GM12878 (cell line): ENCODE results near the gene SRF. TPM values are rescaled to one million over a fixed set of nuclear protein-coding genes. Genes with fewer than 3 reads are reported as not detected.
A peak's percentile ranks its signal among the peaks of the same experiment; 100 is the strongest.

Experiments
- ATAC-seq: fragments of 200-7000 bp; cut with Tn5 transposase; 3 replicates; pipeline ENCODE4 v1.9.1; 2020; ENCODE audit warnings: mild to moderate bottlenecking, moderate library complexity
- BruUV-seq: library from RNA; stranded (reverse); fragments of 400-500 nt; replicated peaks from 2 replicates; lab custom pipeline; 2021; lab: Mats Ljungman, UMichigan
- CTCF ChIA-PET: fragments of 300-600 bp; sonication (Branson Sonifier 250); formaldehyde crosslinking; extraction: SDS; loops from one replicate; lab custom pipeline; 2021; ENCODE audit warnings: inconsistent platforms; lab: Yijun Ruan, JAX
- POLR2A ChIA-PET: fragments of 350-600 bp; formaldehyde crosslinking; extraction: SDS; loops from one replicate; lab custom pipeline; 2021; ENCODE audit warnings: inconsistent platforms; lab: Charles Lee
- RAD21 ChIA-PET: fragments of 300-600 bp; sonication (Branson Sonifier 250); formaldehyde crosslinking; loops from one replicate; lab custom pipeline; 2023; ENCODE audit warnings: antibody characterized with exemption; ENCODE audit not compliant: unreplicated experiment; lab: Charles Lee
- SMC1A ChIA-PET: fragments of 300-600 bp; sonication (Branson Sonifier 250); formaldehyde crosslinking; loops from one replicate; lab custom pipeline; 2023; ENCODE audit not compliant: unreplicated experiment, uncharacterized antibody; lab: Charles Lee
- DNase-seq: peaks from one replicate; pipeline ENCODE4 v3.0.0-alpha.2; 2011; ENCODE audit warnings: low read depth, low spot score
- FAIRE-seq: peaks from 3 replicates; lab custom pipeline; 2011; peaks lifted over from hg19 to GRCh38; lab: Jason Lieb, UNC
- H2AFZ ChIP-seq: 2 replicates; pipeline ENCODE4 v1.6.0; 2011; ENCODE audit warnings: low read depth, low read length, control low read depth; ENCODE audit not compliant: control insufficient read depth
- H3K27ac ChIP-seq: 2 replicates; pipeline ENCODE4 v1.5.1; 2011; ENCODE audit warnings: control low read depth; ENCODE audit not compliant: control insufficient read depth, insufficient read depth
- H3K27me3 ChIP-seq, 2 experiments: replicated peaks in 1 of 2; 2 replicates each; pipeline versions ENCODE4 v1.6.0 to v1.6.1; 2011; ENCODE audit warnings: low read length in 1 of 2; ENCODE audit not compliant: control insufficient read depth in 2 of 2, insufficient read depth in 2 of 2
- H3K36me3 ChIP-seq, 2 experiments: 2 replicates each; pipeline ENCODE4 v1.5.1; 2011; ENCODE audit warnings: low read length in 1 of 2; ENCODE audit not compliant: control insufficient read depth in 2 of 2, insufficient read depth in 2 of 2
- H3K4me1 ChIP-seq: 2 replicates; pipeline ENCODE4 v1.6.1; 2011; ENCODE audit warnings: mild to moderate bottlenecking, low read length, moderate library complexity, mixed read lengths; ENCODE audit not compliant: control insufficient read depth, insufficient read depth
- H3K4me2 ChIP-seq: 2 replicates; pipeline ENCODE4 v1.6.0; 2011; ENCODE audit warnings: control low read depth; ENCODE audit not compliant: control insufficient read depth, insufficient read depth
- H3K4me3 ChIP-seq: fragments of 200-600 bp; sonication (generic); 2 replicates; pipeline ENCODE4 v1.5.1; 2016
- H3K79me2 ChIP-seq: 2 replicates; pipeline ENCODE4 v1.6.0; 2011; ENCODE audit warnings: low read length; ENCODE audit not compliant: control insufficient read depth, insufficient read depth
- H3K9ac ChIP-seq: 2 replicates; pipeline ENCODE4 v1.8.0; 2011; ENCODE audit warnings: low read length, control low read depth, mixed read lengths; ENCODE audit not compliant: control insufficient read depth, insufficient read depth
- H3K9me3 ChIP-seq: replicated peaks from 3 replicates; pipeline ENCODE4 v1.5.1; 2011; ENCODE audit warnings: mild to moderate bottlenecking, low read length; ENCODE audit not compliant: control insufficient read depth, insufficient read depth
- H4K20me1 ChIP-seq: 2 replicates; pipeline ENCODE4 v1.6.0; 2011; ENCODE audit not compliant: control insufficient read depth, insufficient read depth
- CBX3 ChIP-seq: fragments of 200-600 bp; sonication (generic); IDR thresholded peaks from 2 replicates; pipeline ENCODE4 v1.6.1; 2016; ENCODE audit warnings: low read depth, borderline replicate concordance
- NBN ChIP-seq: fragments of 450-650 bp; IDR thresholded peaks from 2 replicates; pipeline ENCODE4 v1.6.1; 2016
- NFIC ChIP-seq: IDR thresholded peaks from 2 replicates; pipeline ENCODE4 v1.6.1; 2012; ENCODE audit warnings: low read depth, mild to moderate bottlenecking, inconsistent platforms, low read length, moderate library complexity
- NR2C2 ChIP-seq: IDR thresholded peaks from 2 replicates; pipeline ENCODE4 v1.6.1; 2011; ENCODE audit warnings: borderline replicate concordance, low read depth; ENCODE audit not compliant: control insufficient read depth, insufficient read length
- RAD51 ChIP-seq: fragments of 450-650 bp; IDR thresholded peaks from 2 replicates; pipeline ENCODE4 v1.6.1; 2016; ENCODE audit warnings: moderate library complexity, mild to moderate bottlenecking, inconsistent platforms
- YBX1 ChIP-seq: fragments of 450-650 bp; IDR thresholded peaks from 2 replicates; pipeline ENCODE4 v1.6.1; 2016; ENCODE audit warnings: antibody characterized with exemption
- WGBS: methylation state at CpG from one replicate; pipeline ENCODE4 v1.1.6; 2016; ENCODE audit warnings: low lambda C conversion rate; ENCODE audit not compliant: insufficient replicate concordance, insufficient coverage; ENCODE audit errors: missing lambda C conversion rate; 5-methylcytosine and 5-hydroxymethylcytosine counted together
- in situ Hi-C: fragments of 300-500 bp; cut with MboI; formaldehyde crosslinking; loops from 9 replicates; pipeline ENCODE4 v1.14.3; 2018; ENCODE audit warnings: mixed read lengths
- intact Hi-C: fragments of 100-400 bp; cut with micrococcal nuclease; formaldehyde crosslinking; loops from one replicate; pipeline ENCODE4 v1.14.2; 2022; ENCODE audit not compliant: unreplicated experiment
- polyA plus RNA-seq, 11 experiments: library from polyadenylated mRNA; depleted of rRNA in 4 of 11; unstranded in 6 of 11; stranded (reverse) in 5 of 11; fragments of >200 nt; fragmentation: Nextera tagmentation in 4 of 11; fragmentation: Illumina TruSeq in 1 of 11; extraction: Ambion mirVana in 4 of 11; extraction: Trizol in 1 of 11; gene quantifications; 1 replicate in 1 of 11; 2 replicates in 10 of 11; pipeline versions ENCODE4 v1.2.1 to v1.2.3, GENCODE V29; 2011 to 2016; ENCODE audit warnings: inconsistent platforms in 2 of 11, missing spikeins in 2 of 11, low read depth in 1 of 11
- total RNA-seq, 4 experiments: library from RNA; depleted of rRNA in 3 of 4; stranded (reverse); fragments of >200 nt in 3 of 4; fragmentation: Illumina TruSeq in 1 of 4; extraction: Trizol in 1 of 4; gene quantifications; 2 replicates each; pipeline versions ENCODE4 v1.2.1 to v1.2.3, GENCODE V29; 2013 to 2021
- TF ChIP-seq, protein P1 (sequence below): IDR thresholded peaks from 2 replicates; pipeline ENCODE4 v1.6.1; 2011; ENCODE audit warnings: borderline replicate concordance, low read depth, mild to moderate bottlenecking, moderate library complexity, mixed read lengths, low read length; ENCODE audit not compliant: insufficient read depth; ENCODE audit errors: extremely low read length
- TF ChIP-seq, protein P2 (sequence below): IDR thresholded peaks from 2 replicates; pipeline ENCODE4 v1.6.1; 2012; ENCODE audit warnings: mild to moderate bottlenecking, low read depth, low read length

Gene SRF
- total and polyA plus RNA-seq, 10 of the 15 experiments (the other 5 are each of a cell fraction or from before 2014, with no cell fraction given) = 2.3 to 56.3 (median 28.2) TPM

- TF ChIP-seq, protein P1, sequence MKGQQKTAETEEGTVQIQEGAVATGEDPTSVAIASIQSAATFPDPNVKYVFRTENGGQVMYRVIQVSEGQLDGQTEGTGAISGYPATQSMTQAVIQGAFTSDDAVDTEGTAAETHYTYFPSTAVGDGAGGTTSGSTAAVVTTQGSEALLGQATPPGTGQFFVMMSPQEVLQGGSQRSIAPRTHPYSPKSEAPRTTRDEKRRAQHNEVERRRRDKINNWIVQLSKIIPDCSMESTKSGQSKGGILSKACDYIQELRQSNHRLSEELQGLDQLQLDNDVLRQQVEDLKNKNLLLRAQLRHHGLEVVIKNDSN = peak; percentile 12
- TF ChIP-seq YBX1 = no peak
- no peaks in the 10 kb centered on the region for H3K9me3 ChIP-seq
- H2AFZ ChIP-seq = no peak overlapping the region
- no peak for ATAC-seq
- intact Hi-C loops (no loop called here), in situ Hi-C loops (no loop called here)
- no TSS peak for BruUV-seq
- no peaks in the 10 kb centered on the region for H4K20me1 ChIP-seq
- RAD21 ChIA-PET = interaction anchor here (1.3 kb wide), 1 partner anchor 52 kb away, joined by 3 read pairs; no protein-coding TSS in a partner anchor
- peaks cover 0 to 1% of the 10 kb centered on the region in 2 experiments; a peak in 1 of 4 replicates for H3K27me3 ChIP-seq
- CTCF ChIA-PET = interaction anchor here (1.5 to 2.0 kb wide), 2 partner anchors 19 to 37 kb away, joined by 3 to 6 read pairs; no protein-coding TSS in a partner anchor
- H3K4me2 ChIP-seq = no peak overlapping the region
- no peaks in the 10 kb centered on the region for H3K36me3 ChIP-seq
- H3K27ac ChIP-seq = no peak overlapping the region
- no peak for DNase-seq
- H3K4me3 ChIP-seq = no peak overlapping the region
- no peaks in the 10 kb centered on the region for H3K4me1 ChIP-seq
- no peak for FAIRE-seq
- WGBS = 41% methylated on average over 25 of the region's 25 CpGs
- SMC1A ChIA-PET = no interaction called here
- H3K79me2 ChIP-seq = no peaks in the 10 kb centered on the region
- POLR2A ChIA-PET = interaction anchor here (0.6 kb wide), 1 partner anchor 232 kb away, joined by 5 read pairs; no protein-coding TSS in a partner anchor
- no peak overlapping the region for H3K9ac ChIP-seq
These were observed 47.4 kb upstream of the SRF start for GRCh38 chr6:43123461-43124314.

GRCh38 chr6:43124481-43124880, 46.6 kb upstream of the SRF start:
- Histone ChIP-seq H3K4me2 (no peak overlapping the region), H3K27ac (no peak overlapping the region), H4K20me1 (no peaks in the 10 kb centered on the region), H3K36me3 (no peaks in the 10 kb centered on the region), H3K79me2 (no peaks in the 10 kb centered on the region), H3K4me1 (no peaks in the 10 kb centered on the region), H3K9me3 (no peaks in the 10 kb centered on the region), H3K9ac (no peak overlapping the region), H3K4me3 (no peak overlapping the region), H2AFZ (no peak overlapping the region), H3K27me3 (peaks cover 0 to 1% of the 10 kb centered on the region in 2 experiments; a peak in 1 of 4 replicates)
- ChIA-PET RAD21 (interaction anchor here (1.3 kb wide), 1 partner anchor 53 kb away, joined by 3 read pairs; no protein-coding TSS in a partner anchor), SMC1A (interaction anchor here (1.5 kb wide), 1 partner anchor 19 kb away, joined by 5 read pairs; no protein-coding TSS in a partner anchor), CTCF (interaction anchor here (1.4 to 1.5 kb wide), 2 partner anchors 20 to 38 kb away, joined by 3 to 6 read pairs; no protein-coding TSS in a partner anchor), POLR2A (no interaction called here)
- ATAC-seq (no peak), DNase-seq (no peak), FAIRE-seq (no peak)
- 23% methylated on average over 6 of the region's 6 CpGs for WGBS
- in situ Hi-C loops = no loop called here
- intact Hi-C loops = no loop called here
- BruUV-seq = no TSS peak
- no peak for TF ChIP-seq CBX3
- no peak for TF ChIP-seq RAD51
- TF ChIP-seq NBN = no peak
- TF ChIP-seq, protein P2, sequence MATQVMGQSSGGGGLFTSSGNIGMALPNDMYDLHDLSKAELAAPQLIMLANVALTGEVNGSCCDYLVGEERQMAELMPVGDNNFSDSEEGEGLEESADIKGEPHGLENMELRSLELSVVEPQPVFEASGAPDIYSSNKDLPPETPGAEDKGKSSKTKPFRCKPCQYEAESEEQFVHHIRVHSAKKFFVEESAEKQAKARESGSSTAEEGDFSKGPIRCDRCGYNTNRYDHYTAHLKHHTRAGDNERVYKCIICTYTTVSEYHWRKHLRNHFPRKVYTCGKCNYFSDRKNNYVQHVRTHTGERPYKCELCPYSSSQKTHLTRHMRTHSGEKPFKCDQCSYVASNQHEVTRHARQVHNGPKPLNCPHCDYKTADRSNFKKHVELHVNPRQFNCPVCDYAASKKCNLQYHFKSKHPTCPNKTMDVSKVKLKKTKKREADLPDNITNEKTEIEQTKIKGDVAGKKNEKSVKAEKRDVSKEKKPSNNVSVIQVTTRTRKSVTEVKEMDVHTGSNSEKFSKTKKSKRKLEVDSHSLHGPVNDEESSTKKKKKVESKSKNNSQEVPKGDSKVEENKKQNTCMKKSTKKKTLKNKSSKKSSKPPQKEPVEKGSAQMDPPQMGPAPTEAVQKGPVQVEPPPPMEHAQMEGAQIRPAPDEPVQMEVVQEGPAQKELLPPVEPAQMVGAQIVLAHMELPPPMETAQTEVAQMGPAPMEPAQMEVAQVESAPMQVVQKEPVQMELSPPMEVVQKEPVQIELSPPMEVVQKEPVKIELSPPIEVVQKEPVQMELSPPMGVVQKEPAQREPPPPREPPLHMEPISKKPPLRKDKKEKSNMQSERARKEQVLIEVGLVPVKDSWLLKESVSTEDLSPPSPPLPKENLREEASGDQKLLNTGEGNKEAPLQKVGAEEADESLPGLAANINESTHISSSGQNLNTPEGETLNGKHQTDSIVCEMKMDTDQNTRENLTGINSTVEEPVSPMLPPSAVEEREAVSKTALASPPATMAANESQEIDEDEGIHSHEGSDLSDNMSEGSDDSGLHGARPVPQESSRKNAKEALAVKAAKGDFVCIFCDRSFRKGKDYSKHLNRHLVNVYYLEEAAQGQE = no peak
- TF ChIP-seq NR2C2 = no peak
- TF ChIP-seq, protein P1 = no peak
- TF ChIP-seq NFIC = no peak
